Measurements from ENCODE around the gene SEZ6L.

Gene SEZ6L

DNA sequence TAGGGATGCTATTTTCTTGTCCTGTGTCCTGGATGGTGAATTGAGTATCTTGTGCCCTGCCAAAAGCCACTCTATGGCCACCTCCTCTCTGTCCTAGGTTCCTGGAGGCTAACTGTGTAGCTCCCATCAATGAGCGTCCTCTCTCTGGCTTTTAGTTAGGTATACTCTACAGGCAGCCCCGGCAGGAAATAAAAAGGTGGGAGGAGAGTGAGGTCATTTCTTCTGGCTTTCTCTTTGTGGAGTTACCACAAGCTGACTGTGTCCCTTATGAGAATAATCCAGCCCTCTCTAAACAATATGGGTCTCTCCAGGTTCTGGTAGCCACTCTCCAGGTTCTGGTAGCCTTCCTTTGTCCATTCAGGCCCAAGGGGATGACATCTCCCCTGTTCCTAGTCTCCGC is 248.1 kb downstream of the SEZ6L start:
- H3K9ac ChIP-seq (ENCODE audit: low read depth, low read length): no peak overlapping the region
- no peaks in the 10 kb centered on the region for H3K4me1 ChIP-seq (ENCODE audit: insufficient read depth, low read length)
- H3K4me2 ChIP-seq (ENCODE audit: insufficient read depth, low read length): no peak overlapping the region
- DNase-seq (no peak), ATAC-seq (ENCODE audit: insufficient read depth, low read depth) (no peak)
- H3K36me3 ChIP-seq (ENCODE audit: insufficient read depth, low read length): no peaks in the 10 kb centered on the region
- H2AFZ ChIP-seq (ENCODE audit: low read depth, low read length): no peak overlapping the region
- peaks cover 19% of the 10 kb centered on the region for H3K27me3 ChIP-seq (ENCODE audit: insufficient read depth, low read length, poor library complexity)
- no peaks in the 10 kb centered on the region for H4K20me1 ChIP-seq (ENCODE audit: insufficient read depth, low read length)
- H3K9me3 ChIP-seq (ENCODE audit: insufficient read depth, low read length, severe bottlenecking): no peaks in the 10 kb centered on the region
- H3K27ac ChIP-seq (ENCODE audit: low read length): no peak overlapping the region
- H3K4me3 ChIP-seq (ENCODE audit: low read depth in 1 of 2, low read length in 2 of 2): no peak overlapping the region
- TF ChIP-seq, protein P1, sequence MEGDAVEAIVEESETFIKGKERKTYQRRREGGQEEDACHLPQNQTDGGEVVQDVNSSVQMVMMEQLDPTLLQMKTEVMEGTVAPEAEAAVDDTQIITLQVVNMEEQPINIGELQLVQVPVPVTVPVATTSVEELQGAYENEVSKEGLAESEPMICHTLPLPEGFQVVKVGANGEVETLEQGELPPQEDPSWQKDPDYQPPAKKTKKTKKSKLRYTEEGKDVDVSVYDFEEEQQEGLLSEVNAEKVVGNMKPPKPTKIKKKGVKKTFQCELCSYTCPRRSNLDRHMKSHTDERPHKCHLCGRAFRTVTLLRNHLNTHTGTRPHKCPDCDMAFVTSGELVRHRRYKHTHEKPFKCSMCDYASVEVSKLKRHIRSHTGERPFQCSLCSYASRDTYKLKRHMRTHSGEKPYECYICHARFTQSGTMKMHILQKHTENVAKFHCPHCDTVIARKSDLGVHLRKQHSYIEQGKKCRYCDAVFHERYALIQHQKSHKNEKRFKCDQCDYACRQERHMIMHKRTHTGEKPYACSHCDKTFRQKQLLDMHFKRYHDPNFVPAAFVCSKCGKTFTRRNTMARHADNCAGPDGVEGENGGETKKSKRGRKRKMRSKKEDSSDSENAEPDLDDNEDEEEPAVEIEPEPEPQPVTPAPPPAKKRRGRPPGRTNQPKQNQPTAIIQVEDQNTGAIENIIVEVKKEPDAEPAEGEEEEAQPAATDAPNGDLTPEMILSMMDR (IDR thresholded peaks at IDR 0.05; ENCODE audit: borderline replicate concordance, extremely low read depth, low read length, poor library complexity, severe bottlenecking): no peak
- TF ChIP-seq EZH2 (IDR thresholded peaks at IDR 0.05; ENCODE audit: borderline replicate concordance, low read depth, low read length, severe bottlenecking): no peak
- no peaks in the 10 kb centered on the region for H3K79me2 ChIP-seq (ENCODE audit: insufficient read depth, low read length)

DNA sequence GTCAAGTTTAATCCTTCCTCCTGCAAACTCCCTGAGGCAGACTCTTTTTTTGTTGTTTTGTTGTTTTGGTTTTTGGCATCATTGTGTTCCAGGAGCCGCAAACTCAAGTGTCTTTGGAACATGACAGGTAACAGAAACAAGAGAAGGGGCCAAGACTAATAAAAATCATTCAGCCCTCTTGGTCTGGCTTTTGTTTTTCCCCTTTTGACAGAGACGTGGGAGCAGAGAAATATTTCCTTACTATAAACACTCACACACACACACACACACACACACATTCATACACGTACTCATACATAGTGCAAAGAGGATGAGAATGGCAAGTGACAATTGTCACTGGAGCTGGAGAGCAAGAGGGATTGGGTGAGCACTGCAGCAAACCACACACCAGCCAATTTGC is 249.4 kb downstream of the SEZ6L start:
- H3K27ac ChIP-seq (ENCODE audit: low read length): no peak overlapping the region
- no peaks in the 10 kb centered on the region for H3K79me2 ChIP-seq (ENCODE audit: insufficient read depth, low read length)
- no peak overlapping the region for H3K4me3 ChIP-seq (ENCODE audit: low read depth in 1 of 2, low read length in 2 of 2)
- no peak for ATAC-seq (ENCODE audit: insufficient read depth, low read depth)
- TF ChIP-seq, protein P1 (IDR thresholded peaks at IDR 0.05; ENCODE audit: borderline replicate concordance, extremely low read depth, low read length, poor library complexity, severe bottlenecking): no peak
- no peak for TF ChIP-seq EZH2 (IDR thresholded peaks at IDR 0.05; ENCODE audit: borderline replicate concordance, low read depth, low read length, severe bottlenecking)
- H3K4me1 ChIP-seq (ENCODE audit: insufficient read depth, low read length): no peaks in the 10 kb centered on the region
- H4K20me1 ChIP-seq (ENCODE audit: insufficient read depth, low read length): no peaks in the 10 kb centered on the region
- no peak overlapping the region for H2AFZ ChIP-seq (ENCODE audit: low read depth, low read length)
- no peak overlapping the region for H3K9ac ChIP-seq (ENCODE audit: low read depth, low read length)
- H3K36me3 ChIP-seq (ENCODE audit: insufficient read depth, low read length): no peaks in the 10 kb centered on the region
- H3K4me2 ChIP-seq (ENCODE audit: insufficient read depth, low read length): no peak overlapping the region
- H3K9me3 ChIP-seq (ENCODE audit: insufficient read depth, low read length, severe bottlenecking): peaks cover 5% of the 10 kb centered on the region
- DNase-seq: no peak
- peaks cover 19% of the 10 kb centered on the region for H3K27me3 ChIP-seq (ENCODE audit: insufficient read depth, low read length, poor library complexity)

DNA sequence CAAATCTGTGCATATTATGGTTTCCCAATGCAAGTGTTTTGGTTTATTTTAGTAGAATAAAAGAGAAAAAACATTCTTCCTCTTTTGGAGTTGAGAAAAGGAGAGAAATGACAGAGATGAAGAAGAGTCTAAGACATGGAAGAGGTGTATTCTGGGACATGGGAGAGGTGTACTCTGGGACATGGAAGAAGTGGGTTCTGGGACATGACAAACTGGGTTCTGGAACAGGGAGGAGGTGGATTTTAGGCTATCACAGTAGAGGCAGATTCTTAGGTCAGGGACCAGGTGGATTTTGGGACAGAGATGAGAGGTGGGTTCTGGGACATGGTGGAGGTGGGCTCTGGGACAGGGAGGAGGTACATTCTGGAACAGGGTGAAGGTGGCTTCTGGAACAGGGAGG is 257.7 kb downstream of the SEZ6L start:
- H3K4me1 ChIP-seq (ENCODE audit: insufficient read depth, low read length): peaks cover 32% of the 10 kb centered on the region
- DNase-seq: no peak

More for the DNA sequence above, 257.7 kb downstream of the SEZ6L start:
- H4K20me1 ChIP-seq (ENCODE audit: insufficient read depth, low read length): no peaks in the 10 kb centered on the region
- no peaks in the 10 kb centered on the region for H3K79me2 ChIP-seq (ENCODE audit: insufficient read depth, low read length)
- no peak overlapping the region for H3K4me3 ChIP-seq (ENCODE audit: low read depth in 1 of 2, low read length in 2 of 2)
- H3K36me3 ChIP-seq (ENCODE audit: insufficient read depth, low read length): no peaks in the 10 kb centered on the region
- TF ChIP-seq, protein P1 (IDR thresholded peaks at IDR 0.05; ENCODE audit: borderline replicate concordance, extremely low read depth, low read length, poor library complexity, severe bottlenecking): no peak
- no peak for TF ChIP-seq EZH2 (IDR thresholded peaks at IDR 0.05; ENCODE audit: borderline replicate concordance, low read depth, low read length, severe bottlenecking)
- peaks cover 4% of the 10 kb centered on the region for H3K27me3 ChIP-seq (ENCODE audit: insufficient read depth, low read length, poor library complexity)
- no peak overlapping the region for H3K9ac ChIP-seq (ENCODE audit: low read depth, low read length)
- H3K4me2 ChIP-seq (ENCODE audit: insufficient read depth, low read length): no peak overlapping the region
- no peak for ATAC-seq (ENCODE audit: insufficient read depth, low read depth)
- H3K27ac ChIP-seq (ENCODE audit: low read length): no peak overlapping the region
- H3K9me3 ChIP-seq (ENCODE audit: insufficient read depth, low read length, severe bottlenecking): peaks cover 6% of the 10 kb centered on the region
- H2AFZ ChIP-seq (ENCODE audit: low read depth, low read length): no peak overlapping the region

Data from DND-41 (cell line).